Measurements from ENCODE around the gene FRAS1.
"Not testable (repeated sequence)": the region's sequence is repeated elsewhere in the genome, so short reads cannot be mapped to it uniquely, and the experiment has no call there.

FRAS1 gene

GRCh38 chr4:78325271-78326157 is 268.4 kb downstream of the FRAS1 start:
- no peak for DNase-seq (ENCODE audit: low spot score)

GRCh38 chr4:78328591-78328990 is 271.5 kb downstream of the FRAS1 start:
- DNase-seq (ENCODE audit: low spot score): not testable (repeated sequence)

DNA sequence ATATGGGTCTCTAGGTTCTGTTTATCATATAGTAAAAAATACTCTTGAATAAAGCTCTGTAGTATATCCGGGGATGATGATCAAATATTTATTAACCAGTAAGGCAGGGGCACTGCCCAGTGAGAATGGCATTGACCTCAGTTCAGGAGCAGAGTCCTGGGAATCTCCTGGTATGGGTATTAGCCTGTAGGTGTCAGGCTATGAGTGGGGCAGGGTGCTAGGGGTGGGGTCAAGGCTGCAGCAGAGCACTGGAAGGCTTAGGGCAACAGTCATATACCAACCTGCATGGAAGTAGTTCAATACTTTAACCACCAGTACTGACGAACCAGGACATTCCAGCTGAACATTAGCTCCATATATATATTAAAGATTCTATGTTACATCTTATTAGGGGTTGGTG is 274.1 kb downstream of the FRAS1 start:
- DNase-seq (ENCODE audit: low spot score): no peak

DNA sequence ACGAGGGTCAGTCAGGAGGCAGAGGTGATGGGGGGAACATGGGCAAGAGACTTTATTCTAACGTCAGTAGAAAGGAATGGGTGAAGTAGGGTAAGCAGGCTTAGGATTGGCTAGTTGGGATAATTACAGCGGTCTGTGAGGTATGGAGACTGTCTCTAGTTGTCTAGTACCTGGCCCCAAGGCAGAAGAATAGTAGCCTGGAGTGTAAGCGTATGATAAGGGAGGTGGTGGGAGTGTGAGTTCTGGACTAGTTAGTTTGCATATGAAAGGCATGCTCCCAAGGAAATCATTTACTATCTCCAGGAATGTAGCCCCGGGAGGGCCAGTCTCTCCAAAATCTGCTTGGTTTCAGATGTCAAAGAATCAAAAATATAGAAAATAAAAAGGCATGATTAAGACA is 274.8 kb downstream of the FRAS1 start:
- DNase-seq (ENCODE audit: low spot score): no peak

DNA sequence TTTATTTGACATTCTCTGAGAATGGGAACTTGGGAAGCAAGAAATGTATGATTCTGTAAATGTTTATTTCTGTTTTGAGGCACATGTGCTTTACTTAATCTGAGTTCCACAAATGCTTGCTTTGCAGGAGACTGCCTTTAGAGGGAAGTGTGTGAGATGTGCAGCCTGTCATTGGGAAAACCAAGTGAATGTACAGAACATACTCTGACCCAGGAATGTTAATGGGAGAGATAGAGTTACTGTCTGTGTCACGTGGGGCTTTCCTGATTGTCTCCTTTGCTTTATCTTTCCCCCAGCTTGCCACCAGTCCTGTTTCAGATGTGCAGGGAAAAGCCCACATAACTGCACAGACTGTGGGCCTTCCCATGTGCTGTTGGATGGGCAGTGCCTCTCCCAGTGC is 275.9 kb downstream of the FRAS1 start:
- DNase-seq (ENCODE audit: low spot score): no peak

- DNase-seq (ENCODE audit: low spot score): no peak
Observed at GRCh38 chr4:78336093-78336943, 279.2 kb downstream of the FRAS1 start.

DNA sequence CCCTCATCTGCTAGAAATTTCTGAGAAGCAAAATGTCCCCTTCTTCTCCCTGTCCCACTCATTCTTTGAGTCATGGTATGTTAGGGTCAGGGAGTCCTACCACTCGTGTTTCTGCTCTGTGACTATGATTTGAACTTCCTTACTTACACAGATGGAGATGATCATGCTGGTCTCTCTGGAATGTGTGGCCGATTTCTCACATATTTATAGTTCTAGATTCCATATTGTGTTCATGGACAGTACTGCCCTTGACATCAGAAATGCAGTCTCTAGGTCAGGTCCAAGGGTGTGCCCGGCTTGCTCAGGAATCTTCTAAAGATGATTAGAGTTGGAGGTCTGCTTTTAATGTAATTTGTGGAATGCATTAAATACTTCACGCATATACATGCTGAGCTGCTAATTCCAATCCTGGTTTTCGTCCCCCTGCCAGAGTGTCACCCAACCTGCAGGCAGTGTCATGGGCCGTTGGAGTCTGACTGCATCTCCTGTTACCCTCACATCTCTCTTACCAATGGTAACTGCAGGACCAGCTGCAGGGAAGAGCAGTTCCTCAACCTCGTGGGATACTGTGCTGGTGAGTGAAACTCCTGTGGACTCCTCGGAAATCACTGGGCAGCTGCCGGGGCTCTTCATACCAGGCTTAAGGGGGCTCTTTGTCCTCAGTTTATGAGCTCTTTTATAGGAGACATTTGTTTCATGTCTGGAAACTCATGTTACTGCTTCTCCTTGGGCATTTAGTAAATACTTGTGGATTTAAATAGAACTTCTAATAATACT is 280.3 kb downstream of the FRAS1 start:
- no peak for DNase-seq (ENCODE audit: low spot score)

GRCh38 chr4:78342125-78342524 is 285.0 kb downstream of the FRAS1 start:
- no peak for DNase-seq (ENCODE audit: low spot score)

DNA sequence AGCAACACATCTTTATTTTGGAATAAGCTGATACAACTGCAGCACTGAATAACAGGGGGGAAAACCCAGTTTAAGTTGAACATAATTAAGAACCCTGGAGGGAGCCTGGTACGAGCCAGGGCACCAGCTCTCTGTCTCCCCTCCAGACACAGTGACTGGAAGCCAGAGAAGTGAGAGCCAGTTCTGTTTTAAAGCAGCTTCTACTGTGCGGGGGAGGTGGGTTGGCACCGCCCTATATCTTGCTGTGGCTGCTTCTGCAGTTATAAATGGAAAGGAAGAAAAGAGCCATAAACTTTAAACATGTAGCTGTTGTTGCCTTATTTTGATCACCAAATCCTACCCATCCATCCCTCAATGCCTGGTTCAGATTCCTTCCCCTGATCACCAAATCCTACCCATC is 286.6 kb downstream of the FRAS1 start:
- DNase-seq (ENCODE audit: low spot score): no peak

DNA sequence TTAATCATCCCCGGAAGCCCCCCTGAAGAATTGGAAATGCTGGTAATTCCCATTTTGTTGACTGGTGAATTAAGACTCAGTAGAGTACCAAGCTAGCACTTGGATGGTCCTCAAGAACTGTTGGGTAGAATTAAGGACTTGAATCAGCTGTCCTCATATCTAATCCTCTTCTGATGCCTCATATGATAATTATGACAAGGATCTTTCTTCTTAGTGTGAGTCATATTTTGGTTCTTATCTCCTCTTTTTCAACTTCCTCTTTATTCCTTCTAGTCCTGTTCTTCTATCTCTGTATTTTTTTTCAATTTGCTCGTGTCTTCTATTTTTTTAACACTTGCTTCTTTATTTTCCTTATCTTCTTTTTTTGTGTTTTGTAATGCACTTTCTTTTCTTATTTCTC is 288.1 kb downstream of the FRAS1 start:
- DNase-seq (ENCODE audit: low spot score): no peak

- DNase-seq (ENCODE audit: low spot score): no peak
Observed at GRCh38 chr4:78346222-78346621, 289.1 kb downstream of the FRAS1 start.

DNA sequence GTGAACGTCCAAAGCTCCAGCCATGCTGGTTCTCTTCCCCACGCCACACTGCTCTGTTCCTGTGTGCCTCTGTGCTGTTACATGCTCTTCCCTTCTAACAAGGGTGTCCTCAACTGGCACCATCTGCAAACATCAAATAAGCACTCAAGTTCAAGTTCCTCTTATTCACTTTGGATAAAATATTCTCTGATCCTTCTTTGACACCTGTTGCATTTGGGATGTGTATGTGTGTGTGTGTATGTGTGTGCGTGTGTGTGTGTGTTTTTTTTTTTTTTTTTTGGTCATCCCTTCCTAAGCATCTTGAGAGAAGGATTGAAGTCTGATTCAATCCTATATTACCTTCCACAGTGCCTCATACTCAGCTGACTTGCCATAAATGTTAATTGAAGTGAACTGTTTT is 290.4 kb downstream of the FRAS1 start:
- DNase-seq (ENCODE audit: low spot score): no peak

GRCh38 chr4:78353921-78354320 is 296.8 kb downstream of the FRAS1 start:
- DNase-seq (ENCODE audit: low spot score): no peak

GRCh38 chr4:78354782-78355181 is 297.7 kb downstream of the FRAS1 start:
- DNase-seq (ENCODE audit: low spot score): no peak

DNA sequence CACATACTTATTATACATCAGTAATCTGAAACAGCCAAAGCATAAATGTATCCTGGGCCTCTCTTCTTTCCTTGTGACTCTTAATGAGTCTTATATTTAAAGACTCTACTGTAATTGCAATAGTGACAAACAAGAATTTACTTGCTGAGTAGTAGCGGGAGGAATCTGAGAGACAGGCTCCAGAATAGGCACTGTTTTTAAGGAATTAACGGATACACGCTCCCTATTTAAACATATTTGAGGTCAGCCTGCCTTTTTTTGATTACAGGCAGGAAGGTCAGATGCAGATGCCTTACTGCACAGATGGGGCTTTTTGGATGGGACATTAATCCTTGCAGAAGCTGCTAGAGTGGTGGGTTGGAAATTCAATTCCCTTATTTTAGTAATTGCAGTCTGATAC is 298.2 kb downstream of the FRAS1 start:
- DNase-seq (ENCODE audit: low spot score): no peak

GRCh38 chr4:78356251-78356786 is 299.2 kb downstream of the FRAS1 start:
- DNase-seq (ENCODE audit: low spot score): no peak

DNA sequence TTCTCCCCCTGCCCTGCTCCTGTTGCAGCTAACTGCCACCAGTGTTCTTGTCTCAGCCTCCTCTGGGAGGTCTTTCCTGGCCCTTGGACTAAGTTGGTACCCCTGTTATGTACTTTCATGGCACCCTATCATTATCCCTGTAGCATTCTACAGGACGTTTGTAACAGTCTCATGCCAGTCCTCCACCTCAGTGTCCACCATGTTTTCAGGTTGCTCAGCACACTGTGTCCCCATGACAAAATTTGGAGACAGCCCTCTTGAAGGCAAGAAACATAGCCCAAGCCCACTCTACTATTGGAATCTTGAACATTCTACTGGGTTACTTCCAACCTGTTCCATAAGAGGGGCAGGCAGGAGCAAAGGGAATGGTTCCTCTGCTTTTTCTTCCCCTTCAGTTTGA is 300.0 kb downstream of the FRAS1 start:
- no peak for DNase-seq (ENCODE audit: low spot score)

GRCh38 chr4:78360466-78360865 is 303.3 kb downstream of the FRAS1 start:
- no peak for DNase-seq (ENCODE audit: low spot score)

DNA sequence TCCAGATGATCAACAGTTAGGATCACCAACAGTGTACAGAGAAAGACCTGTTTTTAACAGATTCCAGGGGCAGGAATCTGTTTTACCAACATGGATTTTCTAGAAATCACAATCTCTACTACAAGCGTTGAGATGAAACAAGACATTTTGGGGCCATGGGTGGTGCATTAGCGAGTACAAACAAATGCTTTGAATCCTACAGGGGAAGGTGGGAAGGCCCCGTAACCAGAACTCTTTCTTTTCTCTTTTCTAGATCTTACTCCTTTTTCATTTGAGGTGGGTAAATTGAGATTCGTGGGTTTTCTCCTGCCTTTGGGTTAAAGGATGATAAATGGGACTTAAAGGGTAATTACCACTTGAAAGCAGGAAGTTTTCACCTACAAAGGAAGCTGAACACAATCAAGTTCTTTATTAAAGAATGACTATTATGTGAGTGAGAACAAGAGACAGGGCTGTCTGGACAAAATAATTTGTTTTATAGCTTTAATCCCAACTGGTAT is 304.5 kb downstream of the FRAS1 start:
- no peak for DNase-seq (ENCODE audit: low spot score)

GRCh38 chr4:78362310-78362709 is 305.2 kb downstream of the FRAS1 start:
- DNase-seq (ENCODE audit: low spot score): no peak

DNA sequence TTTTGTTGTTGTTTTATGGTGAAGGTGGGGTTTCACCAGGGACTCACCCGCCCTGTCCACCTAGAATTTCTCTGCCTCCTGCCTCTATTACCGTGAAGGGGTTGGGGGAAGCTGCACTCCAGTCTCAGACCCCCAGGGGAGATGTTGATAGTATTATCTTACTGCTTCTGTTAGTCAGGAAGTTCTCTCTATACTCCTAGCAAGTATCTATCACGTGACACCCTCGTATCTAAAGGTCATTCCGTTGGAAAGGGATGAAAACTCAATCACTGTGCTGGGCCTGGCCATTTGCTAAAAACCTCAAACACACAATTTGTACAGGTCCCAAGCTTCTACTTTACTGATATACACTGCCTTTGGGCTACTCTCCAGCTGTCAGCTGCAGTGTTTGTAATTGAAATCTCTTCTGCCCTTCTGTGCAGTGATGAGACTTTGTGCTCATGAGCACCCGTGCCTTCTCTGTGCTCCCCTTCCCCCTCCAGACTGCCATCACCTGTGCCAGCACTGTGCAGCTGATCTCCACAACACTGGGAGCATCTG is 306.0 kb downstream of the FRAS1 start:
- no peak for DNase-seq (ENCODE audit: low spot score)

- no peak for DNase-seq (ENCODE audit: low spot score)
Observed at GRCh38 chr4:78369679-78370078, 312.6 kb downstream of the FRAS1 start.
